ENCODE results near the gene TAF11L14.
"Not testable (repeated sequence)": the region's sequence is repeated elsewhere in the genome, so short reads cannot be mapped to it uniquely, and the experiment has no call there.

Gene TAF11L14

GRCh38 chr5:17634160-17634559, at the start of gene TAF11L14:
TAF11L14 (plus strand) TSS chr5:17634460.
- Histone ChIP-seq H3K9ac (ENCODE audit: low read depth, low read length) (no peak within 1 kb of the TSS), H3K27ac (ENCODE audit: low read length) (no peak within 1 kb of the TSS), H3K9me3 (ENCODE audit: insufficient read depth, low read depth, low read length) (no peaks in the 10 kb centered on the region), H3K36me3 (ENCODE audit: insufficient read depth, low read depth, low read length) (no peaks in the 10 kb centered on the region), H3K4me1 (ENCODE audit: insufficient read depth, low read length) (no peaks in the 10 kb centered on the region), H3K27me3 (ENCODE audit: insufficient read depth, low read length) (no peaks in the 10 kb centered on the region), H3K4me3 (ENCODE audit: low read length) (no peak within 1 kb of the TSS)

DNA sequence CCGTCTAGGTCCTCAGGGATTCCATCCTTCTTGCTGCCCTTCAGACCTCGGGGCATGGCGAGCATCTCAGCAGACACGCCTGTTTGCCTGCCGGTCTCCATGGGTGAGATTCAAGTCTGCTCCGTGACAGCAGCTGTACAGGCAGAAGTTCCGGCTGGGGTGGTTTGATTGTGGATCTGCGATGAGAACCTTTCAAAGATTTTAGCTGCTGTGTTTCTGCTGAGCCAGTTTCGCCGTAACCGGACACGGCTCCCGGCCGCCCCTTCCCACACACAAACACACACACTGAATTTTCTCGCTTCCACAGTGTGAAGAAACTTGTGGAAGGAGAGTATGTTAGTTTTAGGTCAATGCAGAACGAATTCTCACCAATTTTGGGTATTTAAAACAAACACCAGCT, 48.6 kb upstream of the TAF11L14 start, which contains the start of gene TAF11L7:
Gene TAF11L7 (minus strand): TSS at position 101 of the 400 bp plus-strand sequence.
- not testable (repeated sequence) for H3K27me3 ChIP-seq (ENCODE audit: insufficient read depth, low read length); H3K9me3 ChIP-seq (ENCODE audit: insufficient read depth, low read depth, low read length); H3K4me3 ChIP-seq (ENCODE audit: low read length); H3K4me1 ChIP-seq (ENCODE audit: insufficient read depth, low read length); H3K9ac ChIP-seq (ENCODE audit: low read depth, low read length); H3K36me3 ChIP-seq (ENCODE audit: insufficient read depth, low read depth, low read length); H3K27ac ChIP-seq (ENCODE audit: low read length)

- H3K36me3 ChIP-seq (ENCODE audit: insufficient read depth, low read depth, low read length); H3K27me3 ChIP-seq (ENCODE audit: insufficient read depth, low read length); H3K27ac ChIP-seq (ENCODE audit: low read length); H3K9ac ChIP-seq (ENCODE audit: low read depth, low read length); H3K4me3 ChIP-seq (ENCODE audit: low read length); H3K4me1 ChIP-seq (ENCODE audit: insufficient read depth, low read length); H3K9me3 ChIP-seq (ENCODE audit: insufficient read depth, low read depth, low read length): not testable (repeated sequence)
These were observed 43.4 kb upstream of the TAF11L14 start, which contains the start of gene TAF11L8 for GRCh38 chr5:17590860-17591259. TAF11L8 (minus strand) TSS chr5:17590960.

GRCh38 chr5:17594255-17594654, 40.0 kb upstream of the TAF11L14 start, which contains the start of gene TAF11L9:
TAF11L9 (minus strand) TSS chr5:17594394.
- H3K27me3 ChIP-seq (ENCODE audit: insufficient read depth, low read length); H3K36me3 ChIP-seq (ENCODE audit: insufficient read depth, low read depth, low read length); H3K27ac ChIP-seq (ENCODE audit: low read length): not testable (repeated sequence)

DNA sequence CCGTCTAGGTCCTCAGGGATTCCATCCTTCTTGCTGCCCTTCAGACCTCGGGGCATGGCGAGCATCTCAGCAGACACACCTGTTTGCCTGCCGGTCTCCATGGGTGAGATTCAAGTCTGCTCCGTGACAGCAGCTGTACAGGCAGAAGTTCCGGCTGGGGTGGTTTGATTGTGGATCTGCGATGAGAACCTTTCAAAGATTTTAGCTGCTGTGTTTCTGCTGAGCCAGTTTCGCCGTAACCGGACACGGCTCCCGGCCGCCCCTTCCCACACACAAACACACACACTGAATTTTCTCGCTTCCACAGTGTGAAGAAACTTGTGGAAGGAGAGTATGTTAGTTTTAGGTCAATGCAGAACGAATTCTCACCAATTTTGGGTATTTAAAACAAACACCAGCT, 36.5 kb upstream of the TAF11L14 start, which contains the start of gene TAF11L10:
Gene TAF11L10 (minus strand): TSS at position 101 of the 400 bp plus-strand sequence.
- H3K9me3 ChIP-seq (ENCODE audit: insufficient read depth, low read depth, low read length); H3K36me3 ChIP-seq (ENCODE audit: insufficient read depth, low read depth, low read length); H3K9ac ChIP-seq (ENCODE audit: low read depth, low read length); H3K27ac ChIP-seq (ENCODE audit: low read length); H3K4me3 ChIP-seq (ENCODE audit: low read length); H3K27me3 ChIP-seq (ENCODE audit: insufficient read depth, low read length); H3K4me1 ChIP-seq (ENCODE audit: insufficient read depth, low read length): not testable (repeated sequence)

More at GRCh38 chr5:17594255-17594654, 40.0 kb upstream of the TAF11L14 start, which contains the start of gene TAF11L9:
- H3K4me1 ChIP-seq (ENCODE audit: insufficient read depth, low read length); H3K4me3 ChIP-seq (ENCODE audit: low read length); H3K9me3 ChIP-seq (ENCODE audit: insufficient read depth, low read depth, low read length); H3K9ac ChIP-seq (ENCODE audit: low read depth, low read length): not testable (repeated sequence)

DNA sequence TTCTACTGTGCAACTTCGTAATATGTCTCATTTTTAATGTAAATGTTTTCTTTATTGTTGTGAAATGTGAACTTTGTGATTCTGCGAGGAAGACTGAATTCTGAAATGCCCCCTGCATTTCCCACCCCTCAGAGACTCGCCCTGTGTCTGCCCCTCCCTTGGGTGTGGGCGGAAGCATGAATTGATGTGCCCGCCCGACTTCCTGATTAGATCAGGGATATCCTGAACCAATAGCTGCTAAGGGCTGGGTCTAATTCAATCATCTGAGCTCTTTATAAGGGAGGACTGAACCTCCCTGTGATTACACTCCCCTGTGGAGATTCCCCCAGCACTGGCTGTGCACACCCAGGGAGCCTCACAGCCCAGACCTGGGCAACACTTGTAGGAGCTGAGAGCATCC, 30.4 kb upstream of the TAF11L14 start, which contains the start of gene TAF11L11:
Gene TAF11L11 (plus strand): TSS at position 304 of the 400 bp plus-strand sequence.
- H3K4me3 ChIP-seq (ENCODE audit: low read length); H3K27ac ChIP-seq (ENCODE audit: low read length); H3K4me1 ChIP-seq (ENCODE audit: insufficient read depth, low read length); H3K36me3 ChIP-seq (ENCODE audit: insufficient read depth, low read depth, low read length); H3K27me3 ChIP-seq (ENCODE audit: insufficient read depth, low read length); H3K9ac ChIP-seq (ENCODE audit: low read depth, low read length); H3K9me3 ChIP-seq (ENCODE audit: insufficient read depth, low read depth, low read length): not testable (repeated sequence)

DNA sequence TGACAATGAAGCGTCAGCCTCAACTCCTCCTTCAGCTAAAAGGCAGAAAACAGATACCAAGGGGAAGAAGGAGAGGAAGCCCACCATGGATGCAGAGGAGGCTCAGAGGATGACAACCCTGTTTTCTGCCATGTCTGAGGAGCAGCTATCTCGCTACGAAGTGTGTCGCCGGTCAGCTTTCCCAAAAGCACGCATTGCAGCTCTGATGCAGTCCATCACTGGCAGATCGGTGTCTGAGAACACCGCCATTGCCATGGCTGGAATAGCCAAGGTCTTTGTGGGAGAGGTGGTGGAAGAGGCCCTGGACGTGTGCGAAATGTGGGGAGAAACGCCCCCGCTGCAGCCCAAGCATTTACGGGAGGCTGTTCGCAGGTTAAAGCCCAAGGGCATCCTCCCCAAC, 29.3 kb upstream of the TAF11L14 start:
- no peaks in the 10 kb centered on the region for H3K9me3 ChIP-seq (ENCODE audit: insufficient read depth, low read depth, low read length)
- H3K27ac ChIP-seq (ENCODE audit: low read length), result no peak overlapping the region
- H3K27me3 ChIP-seq (ENCODE audit: insufficient read depth, low read length), result no peaks in the 10 kb centered on the region
- no peaks in the 10 kb centered on the region for H3K36me3 ChIP-seq (ENCODE audit: insufficient read depth, low read depth, low read length)
- H3K4me1 ChIP-seq (ENCODE audit: insufficient read depth, low read length), result no peaks in the 10 kb centered on the region
- no peak overlapping the region for H3K4me3 ChIP-seq (ENCODE audit: low read length)
- H3K9ac ChIP-seq (ENCODE audit: low read depth, low read length), result no peak overlapping the region

DNA sequence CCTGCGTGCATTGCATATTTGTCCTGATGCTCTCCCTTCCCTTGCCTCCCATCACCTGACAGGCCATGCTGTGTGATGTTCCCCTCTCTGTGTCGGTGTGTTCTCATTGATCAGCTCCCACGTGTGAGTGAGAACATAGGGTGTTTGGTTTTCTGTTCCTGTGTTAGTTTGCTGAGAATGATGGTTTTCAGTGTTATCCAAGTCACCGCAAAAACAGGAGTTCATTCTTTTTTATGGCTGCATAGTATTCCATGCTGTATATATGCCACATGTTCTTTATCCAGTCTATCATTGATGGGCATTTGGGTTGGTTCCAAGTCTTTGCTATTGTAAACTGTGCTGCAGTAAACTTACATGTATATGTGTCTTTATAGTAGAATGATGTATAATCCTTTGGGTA, 26.8 kb upstream of the TAF11L14 start:
- not testable (repeated sequence) for H3K27ac ChIP-seq (ENCODE audit: low read length); H3K9ac ChIP-seq (ENCODE audit: low read depth, low read length); H3K27me3 ChIP-seq (ENCODE audit: insufficient read depth, low read length); H3K4me3 ChIP-seq (ENCODE audit: low read length); H3K9me3 ChIP-seq (ENCODE audit: insufficient read depth, low read depth, low read length); H3K36me3 ChIP-seq (ENCODE audit: insufficient read depth, low read depth, low read length); H3K4me1 ChIP-seq (ENCODE audit: insufficient read depth, low read length)

- H3K27ac ChIP-seq (ENCODE audit: low read length); H3K9ac ChIP-seq (ENCODE audit: low read depth, low read length): not testable (repeated sequence)
These were observed 24.2 kb upstream of the TAF11L14 start, which contains the start of gene TAF11L12 for GRCh38 chr5:17610092-17610491. TAF11L12 (plus strand) TSS chr5:17610392.

DNA sequence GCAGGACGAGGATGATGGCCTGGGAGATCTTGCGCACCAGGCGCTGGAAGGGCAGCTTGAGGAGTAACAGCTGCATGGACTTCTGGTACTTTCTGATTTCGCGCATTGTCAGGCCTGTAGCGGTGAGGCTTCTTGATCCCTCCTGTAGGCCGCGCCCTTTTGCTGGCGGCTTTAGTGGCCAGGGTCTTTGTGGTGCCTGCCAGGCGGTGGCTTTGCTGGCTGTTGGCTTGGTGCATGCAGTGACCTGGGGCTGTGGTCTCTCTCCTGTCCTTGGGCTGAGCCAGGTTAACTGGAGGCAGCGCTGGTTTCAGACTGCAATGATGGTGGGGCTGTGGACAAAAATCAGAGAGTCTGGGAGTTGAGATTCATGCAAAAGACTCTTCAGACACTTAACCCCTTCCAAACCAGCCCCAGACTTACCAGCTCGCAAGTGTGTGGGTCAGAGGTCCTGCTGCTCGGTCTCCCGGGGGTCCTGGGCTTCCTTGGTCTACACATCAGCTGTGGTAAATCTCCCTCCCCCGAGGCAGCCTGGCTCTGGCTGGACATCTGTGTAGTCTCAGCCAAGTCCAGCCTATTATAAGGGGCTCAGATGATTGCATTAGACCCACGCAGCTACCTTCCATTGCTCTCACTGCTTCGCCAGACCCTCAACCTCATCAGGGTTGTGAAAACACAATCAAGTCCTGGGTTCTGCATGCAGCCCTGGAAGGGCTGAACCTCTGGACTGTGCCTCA, 19.2 kb upstream of the TAF11L14 start:
- no peak overlapping the region for H3K27ac ChIP-seq (ENCODE audit: low read length)
- no peaks in the 10 kb centered on the region for H3K27me3 ChIP-seq (ENCODE audit: insufficient read depth, low read length)
- no peak overlapping the region for H3K4me3 ChIP-seq (ENCODE audit: low read length)
- no peaks in the 10 kb centered on the region for H3K36me3 ChIP-seq (ENCODE audit: insufficient read depth, low read depth, low read length)
- H3K9ac ChIP-seq (ENCODE audit: low read depth, low read length), result no peak overlapping the region
- H3K9me3 ChIP-seq (ENCODE audit: insufficient read depth, low read depth, low read length), result no peaks in the 10 kb centered on the region
- H3K4me1 ChIP-seq (ENCODE audit: insufficient read depth, low read length), result no peaks in the 10 kb centered on the region

More at GRCh38 chr5:17610092-17610491, 24.2 kb upstream of the TAF11L14 start, which contains the start of gene TAF11L12:
- not testable (repeated sequence) for H3K4me1 ChIP-seq (ENCODE audit: insufficient read depth, low read length); H3K4me3 ChIP-seq (ENCODE audit: low read length); H3K36me3 ChIP-seq (ENCODE audit: insufficient read depth, low read depth, low read length); H3K27me3 ChIP-seq (ENCODE audit: insufficient read depth, low read length); H3K9me3 ChIP-seq (ENCODE audit: insufficient read depth, low read depth, low read length)

DNA sequence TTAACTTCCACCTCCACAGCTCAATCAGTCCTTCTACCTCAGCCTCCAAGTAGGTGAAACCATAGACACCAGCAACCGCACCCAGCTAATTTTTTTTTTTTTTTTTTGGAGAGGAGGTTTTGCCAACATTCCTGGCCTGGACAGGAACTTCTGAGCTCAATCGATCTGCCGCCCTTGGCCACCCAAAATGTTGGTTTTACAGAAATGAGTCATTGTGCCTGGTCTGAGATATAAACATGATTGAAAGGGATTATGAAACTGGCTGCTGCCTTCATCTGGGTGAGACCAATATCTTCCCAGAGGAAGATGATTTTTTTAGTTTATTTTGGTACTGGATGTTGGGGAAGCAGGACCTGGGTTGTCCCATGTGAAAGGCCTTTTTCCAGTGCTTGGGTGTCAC, 14.9 kb upstream of the TAF11L14 start:
- no peak overlapping the region for H3K9ac ChIP-seq (ENCODE audit: low read depth, low read length)
- H3K27ac ChIP-seq (ENCODE audit: low read length), result no peak overlapping the region
- H3K36me3 ChIP-seq (ENCODE audit: insufficient read depth, low read depth, low read length), result no peaks in the 10 kb centered on the region
- H3K27me3 ChIP-seq (ENCODE audit: insufficient read depth, low read length), result no peaks in the 10 kb centered on the region
- no peaks in the 10 kb centered on the region for H3K4me1 ChIP-seq (ENCODE audit: insufficient read depth, low read length)
- no peak overlapping the region for H3K4me3 ChIP-seq (ENCODE audit: low read length)
- no peaks in the 10 kb centered on the region for H3K9me3 ChIP-seq (ENCODE audit: insufficient read depth, low read depth, low read length)

- Histone ChIP-seq H3K36me3 (ENCODE audit: insufficient read depth, low read depth, low read length) (no peaks in the 10 kb centered on the region), H3K4me1 (ENCODE audit: insufficient read depth, low read length) (no peaks in the 10 kb centered on the region), H3K4me3 (ENCODE audit: low read length) (no peak overlapping the region), H3K9ac (ENCODE audit: low read depth, low read length) (no peak overlapping the region), H3K27me3 (ENCODE audit: insufficient read depth, low read length) (no peaks in the 10 kb centered on the region), H3K27ac (ENCODE audit: low read length) (no peak overlapping the region), H3K9me3 (ENCODE audit: insufficient read depth, low read depth, low read length) (no peaks in the 10 kb centered on the region)
These were observed 13.6 kb upstream of the TAF11L14 start for GRCh38 chr5:17620627-17621026.
